Measurements from ENCODE around the gene RMND1.

RMND1 gene

GRCh38 chr6:151425561-151425960 lies 26.4 kb downstream of the RMND1 start:
- no peak overlapping the region for H3K4me3 ChIP-seq (ENCODE audit: low read length in 2 of 2)
- no peak overlapping the region for H2AFZ ChIP-seq (ENCODE audit: low read length)
- H3K4me1 ChIP-seq (ENCODE audit: control insufficient read depth in 2 of 2, insufficient read depth in 1 of 2, low read depth in 1 of 2, low read length in 2 of 2), result no peaks in the 10 kb centered on the region
- H3K27me3 ChIP-seq (ENCODE audit: control insufficient read depth in 3 of 3, insufficient read depth in 3 of 3, low read depth in 1 of 3, low read length in 3 of 3), result no peaks in the 10 kb centered on the region
- H4K8ac ChIP-seq (ENCODE audit: low read depth, low read length), result no peak overlapping the region
- no peak overlapping the region for H2BK5ac ChIP-seq (ENCODE audit: low read length)
- H3K79me1 ChIP-seq (ENCODE audit: low read depth, low read length), result no peaks in the 10 kb centered on the region
- H2BK12ac ChIP-seq (ENCODE audit: low read length), result no peak overlapping the region
- H3K9ac ChIP-seq (ENCODE audit: low read depth, low read length, poor library complexity), result no peak overlapping the region
- H3K4me2 ChIP-seq (ENCODE audit: insufficient read depth, low read length, poor library complexity, severe bottlenecking), result no peak overlapping the region
- H2BK15ac ChIP-seq (ENCODE audit: low read length), result no peak overlapping the region
- no peak overlapping the region for H3K4ac ChIP-seq (ENCODE audit: low read length)
- no CpG with 5 or more reads among the region's 4 CpGs for WGBS, 2 donors (ENCODE audit: extremely low coverage in 2 of 2, insufficient read length in 2 of 2, insufficient replicate concordance in 1 of 2)
- no peak overlapping the region for H2AK5ac ChIP-seq (ENCODE audit: low read depth, low read length)
- no peak for DNase-seq (ENCODE audit: low spot score)
- H3K14ac ChIP-seq (ENCODE audit: low read length), result no peak overlapping the region
- no peak overlapping the region for H2BK120ac ChIP-seq (ENCODE audit: low read depth, low read length)
- H3K18ac ChIP-seq (ENCODE audit: low read length), result no peak overlapping the region
- no peaks in the 10 kb centered on the region for H3K9me3 ChIP-seq (replicated peaks in 1 of 2; ENCODE audit: control insufficient read depth in 2 of 2, insufficient read depth in 1 of 2, low read depth in 1 of 2, low read length in 2 of 2)
- H3K23ac ChIP-seq (ENCODE audit: low read depth, low read length, poor library complexity), result no peak overlapping the region
- no peak overlapping the region for H4K91ac ChIP-seq (ENCODE audit: low read depth, low read length, poor library complexity)
- peaks cover 24 to 89% of the 10 kb centered on the region in 2 donors for H3K36me3 ChIP-seq (replicated peaks in 1 of 2; ENCODE audit: control insufficient read depth in 2 of 2, insufficient read depth in 2 of 2, low read length in 2 of 2)
- H3K27ac ChIP-seq (replicated peaks; ENCODE audit: low read length), result no peak overlapping the region

GRCh38 chr6:151422981-151423380 lies 28.9 kb downstream of the RMND1 start:
- Histone ChIP-seq H3K14ac (ENCODE audit: low read length) (no peak overlapping the region), H3K27me3 (ENCODE audit: control insufficient read depth in 3 of 3, insufficient read depth in 3 of 3, low read depth in 1 of 3, low read length in 3 of 3) (no peaks in the 10 kb centered on the region), H2BK12ac (ENCODE audit: low read length) (no peak overlapping the region), H2BK15ac (ENCODE audit: low read length) (no peak overlapping the region), H3K4me3 (ENCODE audit: low read length in 2 of 2) (no peak overlapping the region), H3K18ac (ENCODE audit: low read length) (no peak overlapping the region), H4K8ac (ENCODE audit: low read depth, low read length) (no peak overlapping the region), H4K91ac (ENCODE audit: low read depth, low read length, poor library complexity) (no peak overlapping the region), H3K4me1 (ENCODE audit: control insufficient read depth in 2 of 2, insufficient read depth in 1 of 2, low read depth in 1 of 2, low read length in 2 of 2) (no peaks in the 10 kb centered on the region), H3K9ac (ENCODE audit: low read depth, low read length, poor library complexity) (no peak overlapping the region), H3K23ac (ENCODE audit: low read depth, low read length, poor library complexity) (no peak overlapping the region), H3K27ac (replicated peaks; ENCODE audit: low read length) (no peak overlapping the region), H3K9me3 (replicated peaks in 1 of 2; ENCODE audit: control insufficient read depth in 2 of 2, insufficient read depth in 1 of 2, low read depth in 1 of 2, low read length in 2 of 2) (no peaks in the 10 kb centered on the region), H3K79me1 (ENCODE audit: low read depth, low read length) (no peaks in the 10 kb centered on the region), H3K4ac (ENCODE audit: low read length) (no peak overlapping the region), H2AK5ac (ENCODE audit: low read depth, low read length) (no peak overlapping the region), H2BK5ac (ENCODE audit: low read length) (no peak overlapping the region), H2AFZ (ENCODE audit: low read length) (no peak overlapping the region), H3K36me3 (replicated peaks in 1 of 2; ENCODE audit: control insufficient read depth in 2 of 2, insufficient read depth in 2 of 2, low read length in 2 of 2) (peaks cover 21 to 87% of the 10 kb centered on the region in 2 donors), H2BK120ac (ENCODE audit: low read depth, low read length) (no peak overlapping the region), H3K4me2 (ENCODE audit: insufficient read depth, low read length, poor library complexity, severe bottlenecking) (no peak overlapping the region)
- no peak for DNase-seq (ENCODE audit: low spot score)
- no CpG with 5 or more reads among the region's 4 CpGs for WGBS, 2 donors (ENCODE audit: extremely low coverage in 2 of 2, insufficient read length in 2 of 2, insufficient replicate concordance in 1 of 2)

GRCh38 chr6:151417477-151417876 lies 34.4 kb downstream of the RMND1 start:
- Histone ChIP-seq H3K27ac (replicated peaks; ENCODE audit: low read length) (no peak overlapping the region), H2AK5ac (ENCODE audit: low read depth, low read length) (no peak overlapping the region), H4K91ac (ENCODE audit: low read depth, low read length, poor library complexity) (no peak overlapping the region), H2BK120ac (ENCODE audit: low read depth, low read length) (no peak overlapping the region), H3K36me3 (replicated peaks in 1 of 2; ENCODE audit: control insufficient read depth in 2 of 2, insufficient read depth in 2 of 2, low read length in 2 of 2) (peaks cover 19 to 97% of the 10 kb centered on the region in 2 donors), H3K14ac (ENCODE audit: low read length) (no peak overlapping the region), H3K4me1 (ENCODE audit: control insufficient read depth in 2 of 2, insufficient read depth in 1 of 2, low read depth in 1 of 2, low read length in 2 of 2) (no peaks in the 10 kb centered on the region), H3K23ac (ENCODE audit: low read depth, low read length, poor library complexity) (no peak overlapping the region), H4K8ac (ENCODE audit: low read depth, low read length) (no peak overlapping the region), H2BK12ac (ENCODE audit: low read length) (no peak overlapping the region), H3K9ac (ENCODE audit: low read depth, low read length, poor library complexity) (no peak overlapping the region), H3K4me3 (ENCODE audit: low read length in 2 of 2) (no peak overlapping the region), H3K9me3 (replicated peaks in 1 of 2; ENCODE audit: control insufficient read depth in 2 of 2, insufficient read depth in 1 of 2, low read depth in 1 of 2, low read length in 2 of 2) (peaks cover 4 to 10% of the 10 kb centered on the region in 2 donors), H3K18ac (ENCODE audit: low read length) (no peak overlapping the region), H3K4me2 (ENCODE audit: insufficient read depth, low read length, poor library complexity, severe bottlenecking) (no peak overlapping the region), H2BK15ac (ENCODE audit: low read length) (no peak overlapping the region), H3K79me1 (ENCODE audit: low read depth, low read length) (no peaks in the 10 kb centered on the region), H3K27me3 (ENCODE audit: control insufficient read depth in 3 of 3, insufficient read depth in 3 of 3, low read depth in 1 of 3, low read length in 3 of 3) (no peaks in the 10 kb centered on the region), H3K4ac (ENCODE audit: low read length) (no peak overlapping the region), H2AFZ (ENCODE audit: low read length) (no peak overlapping the region), H2BK5ac (ENCODE audit: low read length) (no peak overlapping the region)
- DNase-seq (ENCODE audit: low spot score), result no peak
- WGBS, 2 donors (ENCODE audit: extremely low coverage in 2 of 2, insufficient read length in 2 of 2, insufficient replicate concordance in 1 of 2), result no CpG with 5 or more reads among the region's 1 CpG

- Histone ChIP-seq H3K23ac (ENCODE audit: low read depth, low read length, poor library complexity) (no peak overlapping the region), H3K27ac (replicated peaks; ENCODE audit: low read length) (no peak overlapping the region), H3K9me3 (replicated peaks in 1 of 2; ENCODE audit: control insufficient read depth in 2 of 2, insufficient read depth in 1 of 2, low read depth in 1 of 2, low read length in 2 of 2) (peaks cover 4 to 12% of the 10 kb centered on the region in 2 donors), H3K36me3 (replicated peaks in 1 of 2; ENCODE audit: control insufficient read depth in 2 of 2, insufficient read depth in 2 of 2, low read length in 2 of 2) (peaks cover 23 to 95% of the 10 kb centered on the region in 2 donors), H3K79me1 (ENCODE audit: low read depth, low read length) (no peaks in the 10 kb centered on the region), H3K27me3 (ENCODE audit: control insufficient read depth in 3 of 3, insufficient read depth in 3 of 3, low read depth in 1 of 3, low read length in 3 of 3) (no peaks in the 10 kb centered on the region), H3K14ac (ENCODE audit: low read length) (no peak overlapping the region), H3K4ac (ENCODE audit: low read length) (no peak overlapping the region), H2BK120ac (ENCODE audit: low read depth, low read length) (no peak overlapping the region), H2AFZ (ENCODE audit: low read length) (no peak overlapping the region), H3K4me1 (ENCODE audit: control insufficient read depth in 2 of 2, insufficient read depth in 1 of 2, low read depth in 1 of 2, low read length in 2 of 2) (no peaks in the 10 kb centered on the region), H2BK12ac (ENCODE audit: low read length) (no peak overlapping the region), H3K4me2 (ENCODE audit: insufficient read depth, low read length, poor library complexity, severe bottlenecking) (no peak overlapping the region), H2AK5ac (ENCODE audit: low read depth, low read length) (no peak overlapping the region), H3K9ac (ENCODE audit: low read depth, low read length, poor library complexity) (no peak overlapping the region), H2BK5ac (ENCODE audit: low read length) (no peak overlapping the region), H4K91ac (ENCODE audit: low read depth, low read length, poor library complexity) (no peak overlapping the region), H4K8ac (ENCODE audit: low read depth, low read length) (no peak overlapping the region), H3K4me3 (ENCODE audit: low read length in 2 of 2) (no peak overlapping the region), H3K18ac (ENCODE audit: low read length) (no peak overlapping the region), H2BK15ac (ENCODE audit: low read length) (no peak overlapping the region)
- no peak for DNase-seq (ENCODE audit: low spot score)
- WGBS, 2 donors (ENCODE audit: extremely low coverage in 2 of 2, insufficient read length in 2 of 2, insufficient replicate concordance in 1 of 2), result no CpG with 5 or more reads among the region's 3 CpGs
Measured at GRCh38 chr6:151414641-151415260, 37.2 kb downstream of the RMND1 start.
